Measurements from ENCODE around the gene NRXN3.

Gene NRXN3

DNA sequence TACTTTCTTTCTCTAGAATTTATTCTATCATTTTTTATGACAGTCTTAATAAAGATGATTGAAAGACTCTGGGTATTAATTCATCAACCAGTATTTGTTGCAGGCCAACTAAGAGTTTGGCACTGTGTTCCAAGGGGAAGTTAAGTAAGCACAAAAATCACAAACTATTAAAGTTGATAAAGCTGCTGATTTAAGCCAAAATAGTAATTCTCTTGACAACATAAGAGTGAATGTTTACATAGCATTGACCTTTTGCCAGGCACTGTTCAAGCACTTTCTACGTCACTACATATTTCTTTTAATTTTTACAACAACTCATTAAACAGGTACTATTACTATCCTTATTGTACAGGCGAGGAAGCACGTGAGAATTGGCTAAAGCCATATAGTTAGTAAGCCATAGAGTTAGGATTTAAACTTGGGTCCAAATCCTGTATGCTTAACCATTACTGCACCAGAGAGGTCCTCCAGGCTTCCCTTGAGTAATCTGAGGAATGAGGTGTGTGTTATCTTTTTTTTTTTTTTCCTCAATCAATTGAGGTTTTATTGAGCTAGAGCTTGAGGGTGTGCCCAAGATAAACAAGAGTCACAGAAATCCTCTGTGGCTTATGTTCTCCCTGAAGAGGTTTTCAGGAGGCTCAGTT is 1031.5 kb downstream of the NRXN3 start:
- Mint-ChIP-seq H3K36me3 (ENCODE audit: low read depth) (no peaks in the 10 kb centered on the region), H3K4me3 (no peak overlapping the region), H3K4me1 (peaks cover 7% of the 10 kb centered on the region), H3K9me3 (no peaks in the 10 kb centered on the region), H3K27me3 (ENCODE audit: low read depth, poor library complexity) (peaks cover 6% of the 10 kb centered on the region), H3K27ac (no peak overlapping the region)
- TF ChIP-seq, protein P1, sequence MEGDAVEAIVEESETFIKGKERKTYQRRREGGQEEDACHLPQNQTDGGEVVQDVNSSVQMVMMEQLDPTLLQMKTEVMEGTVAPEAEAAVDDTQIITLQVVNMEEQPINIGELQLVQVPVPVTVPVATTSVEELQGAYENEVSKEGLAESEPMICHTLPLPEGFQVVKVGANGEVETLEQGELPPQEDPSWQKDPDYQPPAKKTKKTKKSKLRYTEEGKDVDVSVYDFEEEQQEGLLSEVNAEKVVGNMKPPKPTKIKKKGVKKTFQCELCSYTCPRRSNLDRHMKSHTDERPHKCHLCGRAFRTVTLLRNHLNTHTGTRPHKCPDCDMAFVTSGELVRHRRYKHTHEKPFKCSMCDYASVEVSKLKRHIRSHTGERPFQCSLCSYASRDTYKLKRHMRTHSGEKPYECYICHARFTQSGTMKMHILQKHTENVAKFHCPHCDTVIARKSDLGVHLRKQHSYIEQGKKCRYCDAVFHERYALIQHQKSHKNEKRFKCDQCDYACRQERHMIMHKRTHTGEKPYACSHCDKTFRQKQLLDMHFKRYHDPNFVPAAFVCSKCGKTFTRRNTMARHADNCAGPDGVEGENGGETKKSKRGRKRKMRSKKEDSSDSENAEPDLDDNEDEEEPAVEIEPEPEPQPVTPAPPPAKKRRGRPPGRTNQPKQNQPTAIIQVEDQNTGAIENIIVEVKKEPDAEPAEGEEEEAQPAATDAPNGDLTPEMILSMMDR (IDR thresholded peaks at IDR 0.05): no peak
- no peak for DNase-seq

DNA sequence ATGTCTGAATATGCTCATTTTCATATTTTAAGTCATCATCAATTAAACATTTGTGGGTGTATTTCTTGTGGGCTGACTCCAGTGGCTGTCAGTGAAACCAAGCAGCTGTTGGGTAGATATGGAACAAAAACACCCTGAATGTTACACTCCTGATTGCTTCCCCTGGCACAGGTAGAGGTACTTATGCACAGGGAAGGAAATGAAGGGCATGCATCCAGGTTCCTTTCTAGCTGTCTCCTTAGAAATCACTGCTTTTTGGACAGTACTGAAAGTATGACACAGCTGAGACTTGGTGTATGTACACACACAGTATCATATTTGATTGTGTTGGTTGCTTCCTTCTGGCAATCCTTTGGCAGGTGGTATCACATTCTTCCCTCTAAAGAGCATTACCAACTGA is 1034.4 kb downstream of the NRXN3 start:
- Mint-ChIP-seq H3K27ac (no peak overlapping the region), H3K4me1 (peaks cover 16% of the 10 kb centered on the region), H3K4me3 (no peak overlapping the region), H3K36me3 (ENCODE audit: low read depth) (no peaks in the 10 kb centered on the region), H3K27me3 (ENCODE audit: low read depth, poor library complexity) (peaks cover 6% of the 10 kb centered on the region), H3K9me3 (no peaks in the 10 kb centered on the region)
- TF ChIP-seq, protein P1 (IDR thresholded peaks at IDR 0.05): no peak
- DNase-seq: no peak

DNA sequence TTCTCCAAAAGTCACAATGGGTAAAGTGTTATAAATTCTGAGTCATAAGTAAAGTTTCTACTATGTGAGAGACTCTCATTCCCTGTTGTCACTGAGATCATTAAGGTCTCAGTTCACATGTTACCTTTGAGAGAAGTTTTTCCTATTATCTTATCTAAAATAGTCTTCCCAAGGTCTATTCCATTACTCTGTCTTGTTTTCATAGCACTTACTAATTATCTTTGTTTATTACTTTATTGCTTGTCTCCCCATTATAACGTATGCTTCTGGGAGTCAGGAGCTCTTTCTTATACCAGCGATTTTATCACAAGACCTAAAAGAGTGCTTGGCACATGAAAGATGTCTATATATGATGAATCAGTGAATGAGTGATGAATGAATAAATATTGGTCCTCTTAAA is 1039.2 kb downstream of the NRXN3 start:
- Mint-ChIP-seq H3K9me3 (no peaks in the 10 kb centered on the region), H3K4me3 (no peak overlapping the region), H3K27me3 (ENCODE audit: low read depth, poor library complexity) (peaks cover 6% of the 10 kb centered on the region), H3K4me1 (peaks cover 11% of the 10 kb centered on the region), H3K36me3 (ENCODE audit: low read depth) (no peaks in the 10 kb centered on the region), H3K27ac (no peak overlapping the region)
- no peak for DNase-seq
- TF ChIP-seq, protein P1 (IDR thresholded peaks at IDR 0.05): no peak

DNA sequence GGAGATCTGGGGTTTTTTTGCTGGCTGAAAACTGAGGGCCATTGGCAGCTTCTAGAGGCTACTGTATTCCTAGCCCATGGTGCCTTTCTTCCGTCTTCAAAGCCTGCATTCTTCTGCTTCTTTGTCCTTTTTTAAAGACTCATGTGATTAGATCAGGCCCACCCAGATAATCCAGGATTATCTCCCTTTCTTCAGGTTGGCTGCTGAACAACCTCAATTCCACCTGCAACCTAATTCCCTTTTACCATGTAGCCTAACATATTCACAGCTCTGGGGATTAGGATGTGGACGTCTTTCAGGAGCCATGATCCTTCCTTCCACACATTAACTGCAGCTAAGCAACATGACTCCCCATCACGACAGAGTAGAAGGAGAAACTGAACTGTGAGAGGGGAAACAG is 1055.6 kb downstream of the NRXN3 start:
- Mint-ChIP-seq H3K27me3 (ENCODE audit: low read depth, poor library complexity) (peaks cover 7% of the 10 kb centered on the region), H3K27ac (no peak overlapping the region), H3K36me3 (ENCODE audit: low read depth) (peaks cover 8% of the 10 kb centered on the region), H3K9me3 (peaks cover 34% of the 10 kb centered on the region), H3K4me3 (no peak overlapping the region), H3K4me1 (peaks cover 19% of the 10 kb centered on the region)
- DNase-seq: no peak
- TF ChIP-seq, protein P1 (IDR thresholded peaks at IDR 0.05): no peak

DNA sequence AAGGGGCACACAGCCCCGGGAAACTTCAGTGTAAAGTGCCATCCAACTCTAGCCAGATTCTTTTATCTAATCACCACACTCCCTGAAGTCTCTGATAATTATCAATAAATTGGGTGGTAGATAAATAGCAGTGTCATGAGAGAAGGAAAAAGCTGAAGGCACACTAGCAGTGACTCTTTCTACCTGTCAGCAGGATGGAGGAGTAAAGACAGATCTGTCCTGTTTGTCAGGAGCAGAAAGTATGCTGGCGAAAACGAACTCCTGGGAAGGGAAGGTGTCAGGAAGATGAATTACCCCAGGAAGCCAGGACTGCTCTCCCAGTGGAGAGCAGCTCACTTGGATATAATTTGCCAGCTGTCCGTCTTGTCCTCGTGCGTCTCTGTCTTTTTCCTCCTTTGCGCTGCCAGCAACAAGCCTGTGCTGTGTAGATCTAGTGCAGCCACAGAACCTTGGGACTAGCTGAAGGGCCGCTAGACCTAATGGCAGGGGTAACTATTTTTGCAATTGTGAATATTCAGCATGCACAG is 1059.3 kb downstream of the NRXN3 start:
- Mint-ChIP-seq H3K4me3 (peak overlapping the region; percentile 62), H3K27ac (peak overlapping the region; percentile 95), H3K27me3 (ENCODE audit: low read depth, poor library complexity) (no peaks in the 10 kb centered on the region), H3K36me3 (ENCODE audit: low read depth) (no peaks in the 10 kb centered on the region), H3K9me3 (peaks cover 14% of the 10 kb centered on the region), H3K4me1 (peaks cover 40% of the 10 kb centered on the region)
- TF ChIP-seq, protein P1 (IDR thresholded peaks at IDR 0.05): no peak
- peak; percentile 13 for DNase-seq

DNA sequence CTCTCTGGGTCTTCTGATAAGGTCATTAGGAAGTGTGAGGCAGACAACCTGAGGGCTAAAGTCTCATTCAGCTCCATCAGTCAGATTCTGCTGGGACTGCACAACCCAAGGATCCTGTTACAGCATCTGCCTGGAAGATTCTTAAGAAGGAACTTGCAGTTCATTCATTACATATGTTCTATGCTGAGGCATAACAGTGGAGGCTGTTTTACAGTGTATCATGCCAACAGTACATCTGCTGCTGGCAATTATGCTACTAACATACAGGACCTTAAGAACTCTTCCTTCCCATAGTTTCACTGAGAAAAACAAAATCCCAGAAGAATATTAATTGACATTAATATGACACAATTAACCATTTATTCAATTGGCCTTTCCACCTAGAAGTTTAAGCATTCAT is 1072.5 kb downstream of the NRXN3 start:
- H3K4me1 Mint-ChIP-seq: peaks cover 7% of the 10 kb centered on the region
- no peak overlapping the region for H3K4me3 Mint-ChIP-seq
- no peaks in the 10 kb centered on the region for H3K36me3 Mint-ChIP-seq (ENCODE audit: low read depth)
- TF ChIP-seq, protein P1 (IDR thresholded peaks at IDR 0.05): no peak
- peaks cover 6% of the 10 kb centered on the region for H3K9me3 Mint-ChIP-seq
- no peak for DNase-seq
- H3K27me3 Mint-ChIP-seq (ENCODE audit: low read depth, poor library complexity): peaks cover 6% of the 10 kb centered on the region
- no peak overlapping the region for H3K27ac Mint-ChIP-seq

Measured in nephron progenitor cell (in vitro differentiated cells).